Umbilical cord (tissue), 2 donors: ENCODE measurements around the gene LIMA1. TPM values are rescaled to one million over a fixed set of nuclear protein-coding genes. Genes with fewer than 3 reads are reported as not detected.
A peak's percentile ranks its signal among the peaks of the same experiment; 100 is the strongest.

Experiments used
- DNase-seq: peaks from one replicate; pipeline ENCODE4 v3.0.0-alpha.2; 2015; ENCODE audit warnings: low spot score
- total RNA-seq: library from RNA; depleted of rRNA; stranded (reverse); fragments of >200 nt; gene quantifications from one replicate; pipeline ENCODE4 v1.2.3, GENCODE V29; 2014; ENCODE audit warnings: low replicate concordance; ENCODE audit not compliant: insufficient read depth

The LIMA1 gene
- total RNA-seq, 1 donor from 2014 or later = 147 TPM

DNA sequence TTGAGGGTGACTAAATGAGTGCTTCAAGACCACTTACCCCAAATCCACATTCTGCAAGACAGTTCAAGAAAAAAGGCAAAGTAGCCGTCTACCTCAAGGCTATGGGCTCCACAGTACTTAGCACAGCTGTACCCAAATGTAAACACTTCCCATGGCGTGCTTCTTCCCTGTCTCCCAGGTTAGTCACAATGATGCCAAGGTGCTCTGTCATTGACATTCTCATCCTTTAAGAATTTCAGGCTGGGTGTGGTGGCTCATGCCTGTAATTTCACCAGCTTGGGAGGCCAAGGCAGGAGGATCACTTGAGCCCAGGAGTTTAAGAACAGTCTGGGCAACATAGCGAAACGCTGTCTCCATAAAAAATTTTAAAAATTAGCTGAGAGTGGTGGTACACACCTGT is 64.9 kb downstream of the LIMA1 start:
- DNase-seq = no peak

DNA sequence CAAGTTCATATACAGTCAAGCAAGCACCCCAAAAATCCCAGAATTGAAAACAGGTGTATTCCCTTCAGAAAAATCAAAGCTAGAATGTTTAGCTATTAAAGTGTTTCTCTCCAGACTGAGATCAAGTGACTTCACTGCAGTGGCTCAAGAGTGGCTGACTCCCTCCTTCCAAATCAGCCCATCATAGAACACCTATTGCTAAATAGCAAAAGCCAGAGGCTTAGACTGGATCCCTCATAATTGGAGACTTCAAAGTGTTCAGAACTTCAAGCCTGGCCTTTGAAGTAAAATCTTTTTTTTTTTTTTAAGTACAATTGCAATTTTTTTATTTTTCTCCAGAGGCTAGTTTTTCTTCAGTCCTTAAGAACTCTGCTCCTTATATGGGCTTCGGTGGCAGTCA is 66.1 kb downstream of the LIMA1 start:
- no peak for DNase-seq

DNA sequence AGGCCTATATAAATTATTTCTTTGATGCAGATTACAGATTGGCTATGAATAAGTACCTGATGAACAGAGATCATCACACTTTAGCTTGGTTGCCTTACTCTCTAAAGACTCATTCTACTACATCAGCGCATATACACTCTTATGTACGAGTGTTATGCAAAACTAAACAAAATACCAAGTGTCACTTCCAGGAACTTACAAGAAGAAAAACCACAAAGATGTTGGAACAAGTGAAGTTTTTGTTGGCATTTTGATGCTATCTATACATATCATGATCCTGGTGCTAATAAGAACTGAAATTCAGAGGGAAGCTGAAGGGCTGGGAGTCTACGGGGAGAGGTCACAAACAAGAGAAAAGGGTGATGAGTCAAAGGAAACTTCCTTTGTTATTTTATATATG is 68.3 kb downstream of the LIMA1 start:
- no peak for DNase-seq

DNA sequence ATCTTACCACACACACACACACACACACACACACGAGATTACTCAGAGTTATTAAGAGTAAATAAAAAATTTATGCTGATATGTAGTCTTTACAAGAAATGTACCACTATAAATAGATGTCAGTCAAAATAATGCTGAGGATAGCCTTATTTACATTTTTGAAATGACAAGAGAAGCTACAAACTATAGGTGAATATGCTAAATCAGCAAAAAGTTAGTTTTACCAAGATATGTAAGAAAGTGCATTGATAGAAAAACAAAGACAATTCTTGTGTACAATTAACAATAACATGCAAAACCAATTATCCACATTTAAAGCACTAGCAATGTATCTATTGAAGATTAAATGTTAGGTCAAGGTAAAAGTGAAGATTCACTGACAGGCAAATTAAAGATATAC is 69.3 kb downstream of the LIMA1 start:
- DNase-seq = no peak

DNA sequence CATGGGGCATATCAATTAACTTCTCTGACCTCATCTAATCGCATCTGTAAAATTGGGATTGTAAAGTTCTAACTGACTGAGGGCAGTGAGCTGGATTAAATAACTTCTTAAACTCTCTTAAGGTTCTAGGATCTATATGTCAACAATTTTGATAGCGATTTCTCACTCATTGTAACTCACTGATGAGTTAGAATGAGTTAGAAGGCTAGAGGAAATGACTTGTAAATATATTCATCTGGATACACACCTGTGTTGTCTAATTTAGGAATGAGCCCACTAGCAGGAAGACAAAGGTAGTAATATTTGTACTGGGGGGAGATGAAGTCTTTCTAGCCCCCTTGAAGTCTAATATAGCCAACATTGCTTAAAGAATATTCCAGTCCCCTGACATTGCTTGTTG is 69.9 kb downstream of the LIMA1 start:
- no peak for DNase-seq

DNA sequence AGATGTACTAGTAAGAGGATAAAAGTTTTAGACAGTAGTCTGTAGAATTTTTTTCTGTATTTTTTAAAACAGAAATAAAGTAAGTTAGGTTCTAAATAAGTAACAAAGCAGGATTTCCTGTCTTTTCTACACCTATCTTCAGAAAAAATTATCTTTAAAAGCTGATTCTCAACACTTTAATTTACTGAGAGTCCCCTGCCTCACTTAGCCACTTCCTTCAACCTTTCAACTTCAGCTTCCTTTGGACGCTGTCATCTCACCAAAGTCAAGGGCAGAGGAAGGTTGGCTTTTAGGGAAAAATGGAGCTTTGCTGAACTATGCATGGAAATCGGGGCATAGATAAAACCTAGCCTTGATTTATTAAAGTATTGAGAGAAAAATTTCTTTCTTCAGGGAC is 71.3 kb downstream of the LIMA1 start:
- DNase-seq = no peak

DNA sequence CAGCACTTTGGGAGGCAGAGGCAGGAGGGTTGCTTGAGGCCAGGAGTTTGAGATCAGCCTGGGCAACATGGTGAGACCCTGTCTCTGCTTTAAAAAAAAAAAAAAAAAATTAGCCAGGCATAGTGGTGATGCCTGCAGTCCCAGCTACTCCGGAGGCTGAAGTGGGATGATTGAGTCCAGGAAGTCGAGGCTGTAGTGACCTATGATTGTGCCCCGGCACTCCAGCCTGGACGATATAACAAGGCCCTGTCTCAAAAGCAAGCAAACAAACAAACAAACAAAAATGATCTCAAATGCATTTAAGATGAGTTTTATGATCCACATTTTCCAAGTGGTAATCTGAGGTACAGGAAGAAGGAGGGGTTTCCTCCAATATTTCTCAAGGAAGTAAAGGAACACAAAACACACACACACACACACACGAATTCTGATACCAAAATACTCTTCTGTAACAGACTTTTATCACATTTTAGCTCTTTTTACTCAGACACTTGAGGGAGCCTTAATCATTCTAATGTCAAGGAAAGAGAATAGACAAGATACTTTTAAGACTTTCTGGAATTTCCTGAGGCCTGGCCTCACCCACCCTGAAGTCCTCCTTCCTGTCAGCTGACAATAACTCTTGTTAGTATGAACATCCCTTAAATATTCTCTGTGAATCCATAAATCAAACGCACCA is 71.8 kb downstream of the LIMA1 start:
- DNase-seq = peak; percentile 56

DNA sequence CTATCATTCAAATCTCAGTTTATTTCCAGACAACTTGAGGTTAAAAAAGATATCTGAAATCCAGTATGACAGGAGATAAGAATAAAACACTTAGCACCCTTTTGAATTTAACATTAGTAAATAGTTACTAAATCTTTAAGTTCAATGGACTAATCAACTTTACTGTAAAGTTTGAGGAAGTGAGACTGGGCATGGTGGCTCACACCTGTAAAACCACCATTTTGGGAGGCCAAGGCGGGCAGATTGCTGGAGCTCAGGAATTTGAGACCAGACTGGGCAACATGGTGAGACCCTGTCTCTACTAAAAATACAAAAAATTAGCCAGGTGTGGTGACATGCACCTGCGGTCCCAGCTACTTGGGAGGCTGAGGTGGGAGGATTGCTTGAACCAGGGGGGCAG is 75.9 kb downstream of the LIMA1 start:
- no peak for DNase-seq

DNA sequence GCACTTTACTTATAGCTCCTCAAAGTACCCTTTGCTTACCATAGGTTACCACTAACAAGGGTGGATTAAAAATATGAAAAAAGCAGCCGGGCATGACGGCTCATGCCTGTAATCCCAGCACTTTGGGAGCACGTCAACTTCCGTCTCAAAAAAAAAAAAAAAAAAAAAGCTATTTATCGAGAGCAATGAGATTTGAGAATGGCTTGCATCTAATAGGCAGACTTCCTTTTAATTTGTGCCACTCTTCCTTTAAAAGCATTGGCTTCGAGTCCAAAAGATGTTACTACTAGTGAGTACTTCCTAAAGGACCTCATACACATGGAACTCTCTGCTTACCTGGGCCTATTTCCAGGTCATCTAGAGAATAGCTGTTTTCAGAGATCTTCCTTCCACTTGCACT is 77.7 kb downstream of the LIMA1 start:
- no peak for DNase-seq

DNA sequence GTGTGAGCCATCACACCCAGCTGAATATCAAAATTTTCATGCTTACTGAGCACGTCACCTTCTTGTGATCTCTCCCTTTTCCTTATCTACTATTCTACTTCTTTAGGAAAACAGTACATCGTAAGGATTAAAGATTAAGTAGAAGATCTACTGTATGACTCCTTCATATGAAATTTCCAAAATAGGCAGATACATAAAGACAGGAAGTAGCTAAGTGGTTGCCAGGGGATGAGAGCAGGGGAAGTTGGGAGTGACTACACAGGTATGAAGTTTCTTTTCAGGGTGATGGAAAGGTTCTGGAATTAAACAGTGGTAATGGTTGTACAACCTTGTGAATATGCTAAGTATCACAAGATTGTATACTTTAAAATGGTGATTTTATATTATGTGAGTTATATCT is 79.6 kb downstream of the LIMA1 start:
- DNase-seq = no peak

DNA sequence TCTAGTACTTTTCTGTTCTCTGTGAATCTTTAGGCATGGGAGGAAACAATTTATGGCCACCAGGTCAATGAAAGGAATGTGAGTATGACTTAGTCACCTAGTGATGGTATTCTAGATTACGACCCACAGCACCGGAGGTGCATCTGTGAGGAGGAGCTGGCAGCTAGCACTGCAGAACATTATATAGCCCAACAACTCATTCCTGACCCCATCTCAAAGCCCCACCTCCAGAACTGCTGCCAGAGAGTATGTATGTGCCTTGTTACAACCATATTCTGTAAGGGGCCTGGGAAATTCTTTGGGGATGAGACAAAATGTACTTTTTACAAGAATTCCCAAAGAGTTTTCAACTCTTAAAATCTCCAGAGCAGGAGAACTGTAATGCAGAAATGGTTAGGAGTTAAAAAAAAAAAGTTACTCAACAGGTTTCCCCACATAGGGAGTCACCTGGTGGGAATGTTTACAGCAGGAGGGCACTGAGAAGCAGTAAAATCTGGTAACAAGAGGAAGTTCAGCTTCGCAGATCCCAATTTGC is 81.3 kb downstream of the LIMA1 start:
- peak; percentile 79 for DNase-seq

DNA sequence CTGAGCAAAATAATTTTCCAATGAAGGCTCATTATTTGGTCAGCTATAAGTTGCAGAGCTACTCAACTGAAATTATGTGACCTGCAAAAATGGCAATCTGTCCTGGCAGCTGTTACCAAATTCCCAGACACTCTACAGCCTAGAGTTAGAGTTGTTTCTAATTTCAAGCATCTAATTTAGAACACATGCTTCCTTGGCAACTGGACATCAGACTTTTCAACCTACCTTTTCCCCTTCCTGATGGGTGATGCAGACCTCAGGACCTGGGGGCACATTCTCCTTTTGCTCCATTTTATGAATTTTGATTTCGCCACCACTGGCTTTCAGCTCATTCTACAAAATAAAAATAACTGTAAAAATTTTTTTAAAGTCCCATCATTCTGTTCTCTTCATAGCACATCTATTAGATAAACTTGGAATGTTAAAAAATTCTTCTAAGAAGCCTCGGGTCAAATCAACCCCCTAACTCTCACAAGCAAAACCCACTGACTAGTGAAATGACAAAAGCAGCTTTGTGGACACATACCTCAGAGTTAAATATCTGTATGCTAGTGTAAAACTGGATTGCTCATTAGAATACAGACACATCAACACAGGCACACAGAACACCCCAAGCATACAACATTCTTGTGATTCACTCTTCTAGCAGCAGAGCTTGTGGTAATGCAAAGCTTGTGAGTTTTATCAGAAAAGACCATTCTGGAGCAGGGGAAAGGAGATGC is 82.6 kb downstream of the LIMA1 start:
- DNase-seq = peak; percentile 39

DNA sequence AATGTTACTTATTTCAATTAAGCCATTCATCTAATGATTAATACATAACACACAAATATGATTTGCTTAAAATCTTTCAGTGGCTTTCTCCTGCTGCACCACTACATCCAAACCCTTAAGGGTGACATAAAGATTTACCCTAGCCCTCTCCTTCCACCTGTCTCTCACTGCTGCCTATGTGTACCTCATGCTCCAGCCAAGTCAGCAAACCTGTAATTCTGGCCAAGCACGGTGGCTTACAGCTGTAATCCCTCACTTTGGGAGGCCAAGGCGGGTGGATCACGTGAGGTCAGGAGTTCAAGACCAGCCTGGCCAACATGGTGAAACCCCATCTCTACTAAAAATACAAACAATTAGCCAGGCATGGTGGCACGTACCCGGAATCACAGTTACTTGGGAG is 84.5 kb downstream of the LIMA1 start:
- no peak for DNase-seq

DNA sequence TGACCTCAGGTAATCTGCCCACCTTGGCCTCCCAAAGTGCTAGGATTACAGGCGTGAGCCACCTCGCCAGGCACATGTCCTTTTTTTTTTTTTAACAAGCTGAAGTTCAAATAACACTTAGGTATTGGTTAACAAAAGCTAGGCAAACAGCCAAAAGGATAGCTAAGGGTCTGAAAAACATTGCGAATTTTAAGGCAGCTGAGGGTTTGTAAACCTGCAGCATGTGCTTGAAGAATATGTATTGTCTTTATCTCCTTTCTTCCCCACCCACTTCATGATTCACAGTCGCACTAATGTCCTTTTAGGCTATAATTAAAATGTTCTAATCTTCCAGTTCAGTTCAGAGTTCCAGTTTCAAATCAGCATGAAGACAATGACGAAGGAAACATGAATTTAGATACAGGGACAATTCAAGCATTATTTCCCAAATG is 86.0 kb downstream of the LIMA1 start:
- DNase-seq = no peak

DNA sequence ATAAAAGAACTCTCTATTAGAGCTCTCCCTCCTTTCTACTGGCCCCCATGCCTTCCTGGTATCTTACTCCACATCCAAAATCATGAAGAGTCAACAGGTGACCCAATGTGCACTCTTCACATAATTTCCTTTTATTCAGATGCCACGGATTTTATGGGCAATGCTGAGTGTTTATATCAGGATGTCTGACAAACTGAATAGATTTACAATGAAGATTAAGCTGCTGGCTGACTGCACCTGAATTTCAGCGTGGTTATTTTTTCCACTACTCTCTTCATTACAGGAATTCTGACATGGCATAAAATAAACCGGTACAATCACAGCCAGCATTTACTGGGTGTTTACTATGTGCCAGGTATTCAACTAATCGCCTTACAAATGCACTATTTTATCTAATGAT is 86.8 kb downstream of the LIMA1 start:
- no peak for DNase-seq

DNA sequence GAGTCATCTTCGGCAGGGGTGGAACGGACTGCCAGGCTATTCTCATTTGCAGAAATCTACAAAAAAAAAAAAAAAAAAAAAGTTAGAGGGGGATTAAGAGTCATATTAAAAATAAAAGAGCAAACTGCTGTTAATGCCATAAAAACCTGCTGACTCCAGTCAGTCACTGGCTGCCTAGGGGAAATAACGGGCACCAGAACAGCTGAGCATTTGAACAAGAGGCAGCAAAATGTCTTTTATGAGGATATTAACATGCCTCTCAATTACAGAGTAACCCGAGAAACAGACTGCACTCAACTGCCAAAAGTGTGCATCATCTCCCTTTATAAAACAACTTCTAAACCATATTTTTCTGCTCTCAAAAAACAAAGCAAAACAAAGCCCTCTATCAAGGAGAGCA is 87.5 kb downstream of the LIMA1 start:
- no peak for DNase-seq

DNA sequence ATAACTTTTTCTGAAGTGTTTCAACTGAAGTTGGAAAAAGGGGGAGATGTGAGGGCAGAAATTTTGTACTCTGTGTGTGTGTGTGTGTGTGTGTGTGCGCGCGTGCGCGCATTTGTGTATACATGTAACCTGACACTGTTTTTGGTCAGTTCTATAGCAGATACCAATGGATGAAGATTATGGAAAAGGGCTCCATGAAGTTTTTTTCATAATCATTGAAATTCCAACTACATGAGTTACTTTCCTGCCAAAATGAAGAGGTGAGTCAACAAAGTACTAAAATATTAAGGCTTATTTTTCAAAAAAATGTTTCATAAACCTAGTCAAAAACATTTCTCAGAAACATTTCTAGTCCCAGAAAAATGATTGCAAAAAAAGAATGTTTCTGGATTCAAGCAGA is 90.4 kb downstream of the LIMA1 start:
- no peak for DNase-seq

DNA sequence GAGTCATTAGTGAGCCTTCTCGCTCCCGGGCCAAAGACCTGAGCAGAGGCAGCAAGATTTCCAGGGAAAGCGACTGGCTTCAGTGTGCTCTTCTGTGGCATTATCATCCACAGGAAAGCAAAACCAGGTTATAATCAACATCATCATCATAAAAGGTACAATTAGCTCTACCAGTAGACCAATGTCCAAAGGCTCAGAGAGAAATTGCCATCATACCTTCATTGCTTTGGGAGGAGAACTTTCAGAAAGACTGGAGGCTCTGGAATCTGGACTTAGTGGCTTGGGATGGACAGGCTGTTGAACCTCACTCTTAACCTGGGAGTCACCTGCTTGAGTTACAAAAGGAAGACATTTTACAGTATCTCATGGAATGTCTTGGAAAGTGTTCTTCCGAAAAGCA is 91.1 kb downstream of the LIMA1 start:
- no peak for DNase-seq

DNA sequence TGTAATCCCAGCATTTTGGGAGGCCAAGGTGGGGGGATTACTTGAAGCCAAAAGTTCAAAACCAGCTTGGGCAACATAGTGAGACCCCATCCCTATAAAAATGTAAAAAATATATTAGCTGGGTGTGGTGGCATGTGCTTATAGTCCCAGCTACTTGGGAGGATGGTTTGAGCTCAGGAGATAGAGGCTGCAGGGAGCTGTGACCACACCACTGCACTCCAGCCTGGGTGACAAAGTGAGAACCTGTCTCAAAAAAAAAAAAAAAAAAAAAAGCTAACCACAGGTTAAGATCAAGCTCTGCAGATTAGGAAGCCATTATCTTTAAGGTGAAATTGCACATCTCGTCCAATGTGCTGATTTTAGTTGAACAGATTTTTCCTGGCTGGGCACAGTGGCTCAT is 92.5 kb downstream of the LIMA1 start:
- no peak for DNase-seq

DNA sequence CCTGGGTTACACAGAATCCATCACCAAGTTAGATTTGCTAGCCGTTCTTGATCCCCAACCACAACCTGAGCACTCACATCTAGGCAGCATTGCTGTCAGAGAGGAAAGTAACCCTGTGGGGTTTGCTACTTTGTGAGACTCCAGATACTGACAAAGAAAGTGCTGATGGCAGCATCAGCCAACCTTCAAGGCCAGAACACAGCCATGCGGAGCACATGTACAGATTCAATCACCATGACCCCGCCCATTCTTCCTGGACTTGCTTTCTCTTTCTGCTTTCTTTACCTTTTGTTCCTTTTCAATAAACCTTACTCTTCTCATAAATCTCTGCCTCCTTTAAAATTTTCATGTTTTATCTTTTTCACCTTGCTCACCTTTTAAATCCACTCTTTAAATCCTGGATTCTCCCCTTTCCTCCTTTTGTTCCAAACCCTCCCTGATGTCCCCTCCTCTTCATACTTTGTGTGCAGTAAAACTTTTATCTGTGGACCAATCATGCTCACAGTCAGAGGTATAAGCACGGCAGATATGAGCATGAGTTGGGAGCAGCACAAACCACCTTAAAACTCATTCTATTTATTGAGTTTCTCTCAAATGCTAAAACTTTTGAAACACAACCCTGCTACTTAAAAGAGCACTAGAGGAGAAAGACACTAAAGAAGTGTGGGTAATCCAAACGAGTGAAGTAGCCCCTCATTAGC is 94.3 kb downstream of the LIMA1 start:
- no peak for DNase-seq

DNA sequence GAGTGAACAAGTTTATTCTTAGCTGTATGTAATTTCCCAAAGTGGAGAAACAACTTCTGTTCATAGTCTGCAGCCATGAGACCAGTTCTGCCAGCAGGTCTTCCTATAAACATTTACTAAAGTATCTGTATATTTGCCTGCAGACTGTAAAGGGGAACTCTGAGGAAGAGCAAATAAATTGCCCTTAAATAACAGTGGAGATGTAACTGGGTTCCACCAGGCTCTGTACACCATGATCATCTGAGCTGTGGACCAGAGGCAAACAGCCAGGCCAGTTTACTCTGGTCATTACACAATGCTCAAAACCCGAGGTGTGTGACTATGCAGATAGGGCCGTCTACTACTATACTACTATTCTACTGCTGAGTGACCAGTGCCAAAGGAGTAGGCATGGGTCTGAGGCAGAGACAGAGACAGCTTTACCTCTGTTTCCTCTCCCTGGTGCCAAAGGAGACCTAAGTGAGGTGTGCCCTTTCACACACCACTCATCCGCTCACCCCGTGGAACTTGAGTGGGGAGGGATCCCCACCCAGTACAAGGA is 95.0 kb downstream of the LIMA1 start:
- DNase-seq = no peak
